A172 (cell line): Measurements from ENCODE around the gene SLC35F3. TPM values are rescaled to one million over a fixed set of nuclear protein-coding genes. Genes with fewer than 3 reads are reported as not detected.

Experiments used
- DNase-seq: peaks from one replicate; pipeline ENCODE4 v3.0.0-alpha.2; 2015; ENCODE audit warnings: low spot score
- total RNA-seq: library from RNA; depleted of rRNA; stranded (reverse); fragments of >200 nt; shearing (Covaris generic); gene quantifications from 2 replicates; pipeline ENCODE4 v1.2.3, GENCODE V29; 2014

Gene SLC35F3
- total RNA-seq, 1 experiment from 2014 or later = not detected

DNA sequence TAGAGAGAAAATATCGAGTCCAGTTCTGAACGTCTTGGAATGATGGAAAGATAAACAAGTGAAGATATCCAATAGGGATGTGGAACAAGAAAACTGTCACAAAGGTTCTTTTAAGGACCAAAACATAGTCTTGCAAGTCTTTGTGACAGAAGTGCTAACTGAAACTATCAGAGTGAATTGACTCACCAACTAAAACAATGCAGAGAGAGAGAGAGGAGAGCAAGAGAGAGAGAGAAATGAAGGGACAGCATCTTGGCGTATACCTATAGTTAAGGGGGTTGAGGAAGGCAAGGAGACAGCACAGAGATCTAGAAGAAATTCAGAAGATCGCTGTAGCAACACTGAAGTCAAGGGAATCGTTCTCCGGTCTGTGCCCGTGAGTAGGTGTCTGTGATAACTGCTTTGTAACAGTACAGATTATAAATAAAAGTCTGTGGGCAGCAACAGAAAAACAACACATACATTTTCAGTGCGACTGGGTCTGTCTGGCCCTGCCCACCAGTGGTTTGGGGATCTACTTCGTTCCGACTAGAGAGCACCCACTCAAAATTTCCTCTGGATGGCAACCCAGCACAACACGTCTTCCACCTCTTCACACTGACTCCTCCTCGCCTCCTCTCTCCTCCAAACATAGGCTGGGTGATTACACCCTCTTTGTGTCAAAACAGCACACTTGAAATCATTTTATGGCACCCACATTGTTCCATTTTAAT, 464.0 kb downstream of the SLC35F3 start:
- DNase-seq = no peak

DNA sequence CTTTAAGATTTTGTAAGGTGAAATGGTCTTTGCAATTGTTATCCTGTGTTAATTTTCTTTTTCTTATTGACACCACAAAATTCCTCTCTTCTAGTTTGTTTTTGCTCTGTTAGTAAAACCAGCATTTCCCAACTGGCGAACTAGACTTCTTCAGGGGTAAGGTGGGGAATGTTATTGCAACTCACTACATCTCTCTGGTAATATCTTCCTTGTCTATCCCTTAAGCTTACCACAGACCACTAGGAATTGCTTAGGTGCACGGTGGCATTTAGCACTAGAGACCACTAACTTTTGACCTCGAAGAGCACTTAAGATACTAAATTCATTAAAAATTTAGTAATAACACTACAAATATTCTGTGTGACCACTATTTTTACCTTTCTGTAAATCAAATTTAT, 464.6 kb downstream of the SLC35F3 start:
- DNase-seq = no peak

DNA sequence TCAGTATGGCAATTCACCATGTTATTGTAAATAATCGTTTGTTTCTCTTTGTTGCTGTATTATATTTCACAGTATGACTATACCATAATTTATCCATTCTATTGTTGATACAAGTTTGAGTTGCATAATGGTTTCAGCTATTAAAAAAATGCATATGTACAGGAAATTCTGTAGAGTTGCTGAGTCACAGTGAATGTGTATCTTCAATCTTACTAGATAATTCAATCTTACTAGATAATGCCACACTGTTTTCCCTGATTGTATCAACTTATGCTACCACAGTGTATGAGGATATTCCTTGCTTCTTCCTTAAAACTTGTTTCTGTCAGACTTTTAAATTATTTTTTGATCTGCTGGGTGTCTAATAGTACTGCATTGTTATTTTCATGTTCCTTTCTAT, 465.3 kb downstream of the SLC35F3 start:
- DNase-seq = peak; percentile 41

DNA sequence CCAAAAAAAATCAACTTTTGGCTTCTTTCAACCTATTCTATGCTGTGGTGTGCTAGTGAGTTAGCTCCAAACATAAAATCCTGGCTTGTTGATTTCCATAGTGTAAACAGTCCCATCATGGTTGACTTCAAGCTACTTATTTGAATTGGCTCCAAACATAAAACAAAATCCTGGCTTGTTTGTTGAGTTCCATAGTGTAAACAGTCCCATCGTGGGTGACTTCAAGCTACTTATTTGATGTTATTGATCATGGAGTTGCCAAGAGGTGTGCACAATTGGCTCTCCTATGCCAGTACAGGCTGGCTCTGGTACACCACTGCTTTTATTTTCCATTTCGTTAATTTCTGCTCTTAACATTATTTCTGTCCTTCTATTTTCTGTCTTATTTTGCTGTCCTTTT, 466.9 kb downstream of the SLC35F3 start:
- no peak for DNase-seq

DNA sequence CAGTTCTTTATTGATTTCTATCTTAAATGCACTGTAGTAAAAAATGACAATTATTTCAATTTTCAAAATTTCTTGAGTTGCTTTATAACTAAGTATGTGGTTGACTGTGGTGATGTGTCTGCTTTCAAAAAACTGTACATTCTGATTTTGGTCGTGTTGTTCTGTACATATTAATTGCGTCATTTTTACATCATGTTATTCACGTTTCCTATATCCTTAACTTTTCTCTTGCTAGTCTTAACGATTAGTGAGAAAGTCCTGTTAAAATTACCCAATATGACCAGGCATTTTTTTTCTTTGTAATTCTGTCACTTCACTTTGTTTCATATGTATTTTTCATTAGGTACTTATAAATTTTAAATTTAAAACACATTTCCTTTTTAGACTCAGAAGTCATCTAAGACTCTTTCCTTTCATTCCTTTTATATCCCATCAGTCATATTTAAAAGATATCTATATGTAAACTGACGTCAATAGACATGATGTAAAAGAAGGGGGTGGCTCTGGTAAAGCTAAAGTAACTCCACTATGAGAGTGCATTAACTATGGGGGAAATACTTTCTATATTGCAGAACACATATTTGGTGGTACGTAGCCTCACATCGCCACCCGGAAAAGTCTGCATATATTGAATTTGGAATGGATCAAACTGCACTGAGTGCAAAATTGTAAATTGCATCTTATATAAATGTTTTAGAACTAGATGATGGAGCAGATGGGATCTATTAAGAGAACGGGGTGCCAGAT, 467.7 kb downstream of the SLC35F3 start:
- no peak for DNase-seq

DNA sequence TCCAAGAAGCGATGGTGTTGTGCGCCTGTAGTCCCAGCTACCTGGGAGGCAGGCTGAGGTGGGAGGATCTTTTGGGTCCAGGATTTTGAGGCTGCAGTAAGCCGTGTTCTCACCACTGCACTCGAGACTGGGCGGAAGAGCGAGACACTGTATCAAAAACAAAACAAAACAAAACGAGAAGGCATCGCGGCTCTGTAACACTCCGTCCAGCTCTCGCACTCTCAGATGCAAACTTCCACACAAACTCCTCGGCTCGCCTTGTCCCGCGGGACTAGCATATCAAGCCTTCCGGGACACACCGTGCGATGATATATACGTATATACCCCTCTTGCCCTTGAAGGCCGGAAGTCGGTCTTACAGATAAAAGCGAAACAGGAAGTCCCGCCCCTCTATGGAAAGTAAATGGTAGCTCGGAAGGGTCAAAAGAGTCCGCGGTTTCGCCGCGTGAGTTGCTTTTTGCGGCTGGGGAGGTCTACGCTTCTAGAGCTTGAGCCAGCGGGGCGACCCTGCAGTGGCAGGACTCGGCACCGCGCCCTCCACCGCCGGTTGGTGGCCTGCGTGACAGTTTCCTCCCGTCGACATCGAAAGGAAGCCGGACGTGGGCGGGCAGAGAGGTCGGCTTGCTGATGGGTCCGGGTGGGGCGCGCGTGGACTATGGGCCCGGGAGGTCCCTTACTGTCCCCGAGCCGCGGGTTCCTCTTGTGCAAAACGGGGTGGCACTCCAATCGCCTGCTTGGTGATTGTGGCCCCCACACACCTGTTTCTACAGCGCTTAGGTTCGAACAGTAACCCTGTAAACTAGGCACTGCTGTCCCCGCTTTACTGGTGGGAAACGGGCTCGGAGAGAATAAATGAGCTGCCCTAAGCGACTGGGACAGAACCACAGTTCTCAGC, 468.8 kb downstream of the SLC35F3 start, which contains the start of gene COA6:
COA6 (plus strand) TSS at position 393 of the 895 bp plus-strand sequence; CDS start at position 404, 11 bp downstream.
- DNase-seq = peak; percentile 98

DNA sequence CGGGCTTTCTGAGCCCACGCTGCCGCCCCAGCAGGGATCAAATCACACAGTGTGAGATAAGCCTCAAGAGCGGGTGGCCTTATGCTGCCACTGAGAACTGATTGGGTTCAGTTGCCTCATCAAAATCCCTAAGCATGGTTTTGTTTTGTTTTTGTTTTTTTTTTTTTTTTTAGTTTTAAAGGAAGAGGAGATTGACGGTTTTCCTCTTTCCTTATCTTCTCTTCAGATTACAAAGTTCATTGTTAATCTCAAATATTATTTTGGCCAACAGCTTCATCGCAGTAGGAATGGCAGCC, 469.4 kb downstream of the SLC35F3 start:
- no peak for DNase-seq
